ENCODE results near the gene CCNL2.

Gene CCNL2

GRCh38 chr1:1365875-1366698 is 33.0 kb downstream of the CCNL2 start:
- TF ChIP-seq FOXP2 (optimal IDR thresholded peaks at IDR 0.05; ENCODE audit: control extremely low read depth, extremely low read length, insufficient read depth) (no peak), POLR2AphosphoS5 (IDR thresholded peaks at IDR 0.05; ENCODE audit: borderline replicate concordance, low read depth, low read length) (no peak), EZH2 (IDR thresholded peaks at IDR 0.05) (no peak)
- no peak overlapping the region for H3K9ac ChIP-seq (ENCODE audit: insufficient read length)
- no peak overlapping the region for H3K27ac ChIP-seq
- no peak for DNase-seq (ENCODE audit: low read depth, low spot score)
- no peak overlapping the region for H3K4me3 ChIP-seq
- H3K36me3 ChIP-seq (ENCODE audit: insufficient read depth, low read length): no peaks in the 10 kb centered on the region
- 0 out of 2 replicates have a peak, but pooled peaks cover 3% of the 10 kb centered on the region for H3K9me3 ChIP-seq (ENCODE audit: low read depth, low read length)

GRCh38 chr1:1364266-1364665 is 34.9 kb downstream of the CCNL2 start:
- Histone ChIP-seq H3K36me3 (ENCODE audit: insufficient read depth, low read length) (no peaks in the 10 kb centered on the region), H3K9me3 (ENCODE audit: low read depth, low read length) (0 out of 2 replicates have a peak, but pooled peaks cover 3% of the 10 kb centered on the region), H3K27ac (no peak overlapping the region), H3K4me3 (no peak overlapping the region), H3K9ac (ENCODE audit: insufficient read length) (no peak overlapping the region)
- TF ChIP-seq FOXP2 (optimal IDR thresholded peaks at IDR 0.05; ENCODE audit: control extremely low read depth, extremely low read length, insufficient read depth): no peak
- no peak for TF ChIP-seq EZH2 (IDR thresholded peaks at IDR 0.05)
- TF ChIP-seq POLR2AphosphoS5 (IDR thresholded peaks at IDR 0.05; ENCODE audit: borderline replicate concordance, low read depth, low read length): no peak
- no peak for DNase-seq (ENCODE audit: low read depth, low spot score)

- no peak overlapping the region for H3K4me3 ChIP-seq
- TF ChIP-seq FOXP2 (optimal IDR thresholded peaks at IDR 0.05; ENCODE audit: control extremely low read depth, extremely low read length, insufficient read depth) (peak; percentile 28), EZH2 (IDR thresholded peaks at IDR 0.05) (no peak)
- H3K36me3 ChIP-seq (ENCODE audit: insufficient read depth, low read length): no peaks in the 10 kb centered on the region
- H3K9me3 ChIP-seq (ENCODE audit: low read depth, low read length): no peaks in the 10 kb centered on the region
- no peak for DNase-seq (ENCODE audit: low read depth, low spot score)
- peak overlapping the region; percentile 47 for H3K9ac ChIP-seq (ENCODE audit: insufficient read length)
- H3K27ac ChIP-seq: peak overlapping the region; percentile 68
These were observed 37.1 kb downstream of the CCNL2 start for GRCh38 chr1:1361982-1362423.

GRCh38 chr1:1361233-1361981 is 37.7 kb downstream of the CCNL2 start:
- TF ChIP-seq FOXP2 (optimal IDR thresholded peaks at IDR 0.05; ENCODE audit: control extremely low read depth, extremely low read length, insufficient read depth) (no peak), POLR2AphosphoS5 (IDR thresholded peaks at IDR 0.05; ENCODE audit: borderline replicate concordance, low read depth, low read length) (peak; percentile 36; the same call in 1 of the 2 replicates)
- H3K9me3 ChIP-seq (ENCODE audit: low read depth, low read length): no peaks in the 10 kb centered on the region
- no peak for DNase-seq (ENCODE audit: low read depth, low spot score)
- H3K36me3 ChIP-seq (ENCODE audit: insufficient read depth, low read length): no peaks in the 10 kb centered on the region
- H3K9ac ChIP-seq (ENCODE audit: insufficient read length): peak overlapping the region; percentile 47
- H3K27ac ChIP-seq: peak overlapping the region; percentile 68
- H3K4me3 ChIP-seq: 0 out of 2 replicates have a peak overlapping the region, but pooled peaks have one; percentile 24

GRCh38 chr1:1360506-1361169 is 38.5 kb downstream of the CCNL2 start:
- TF ChIP-seq POLR2AphosphoS5 (IDR thresholded peaks at IDR 0.05; ENCODE audit: borderline replicate concordance, low read depth, low read length) (no peak), FOXP2 (optimal IDR thresholded peaks at IDR 0.05; ENCODE audit: control extremely low read depth, extremely low read length, insufficient read depth) (no peak), EZH2 (IDR thresholded peaks at IDR 0.05) (no peak)
- Histone ChIP-seq H3K27ac (no peak overlapping the region), H3K4me3 (peak overlapping the region; percentile 21; the same call in 1 of the 2 replicates), H3K36me3 (ENCODE audit: insufficient read depth, low read length) (no peaks in the 10 kb centered on the region), H3K9me3 (ENCODE audit: low read depth, low read length) (no peaks in the 10 kb centered on the region), H3K9ac (ENCODE audit: insufficient read length) (no peak overlapping the region)
- DNase-seq (ENCODE audit: low read depth, low spot score): no peak

- Histone ChIP-seq H3K9ac (ENCODE audit: insufficient read length) (peak overlapping the region; percentile 51), H3K4me3 (no peak overlapping the region), H3K27ac (peak overlapping the region; percentile 86)
These were observed 39.3 kb downstream of the CCNL2 start for GRCh38 chr1:1359664-1360468.

GRCh38 chr1:1359308-1359663 is 39.8 kb downstream of the CCNL2 start:
- peak overlapping the region; percentile 51 for H3K9ac ChIP-seq (ENCODE audit: insufficient read length)
- H3K36me3 ChIP-seq (ENCODE audit: insufficient read depth, low read length): no peaks in the 10 kb centered on the region
- peak overlapping the region; percentile 86 for H3K27ac ChIP-seq
- TF ChIP-seq FOXP2 (optimal IDR thresholded peaks at IDR 0.05; ENCODE audit: control extremely low read depth, extremely low read length, insufficient read depth): no peak
- H3K4me3 ChIP-seq: no peak overlapping the region
- no peak for DNase-seq (ENCODE audit: low read depth, low spot score)
- no peaks in the 10 kb centered on the region for H3K9me3 ChIP-seq (ENCODE audit: low read depth, low read length)

More at GRCh38 chr1:1359664-1360468, 39.3 kb downstream of the CCNL2 start:
- no peak for DNase-seq (ENCODE audit: low read depth, low spot score)
- H3K9me3 ChIP-seq (ENCODE audit: low read depth, low read length): no peaks in the 10 kb centered on the region
- no peaks in the 10 kb centered on the region for H3K36me3 ChIP-seq (ENCODE audit: insufficient read depth, low read length)
- TF ChIP-seq POLR2AphosphoS5 (IDR thresholded peaks at IDR 0.05; ENCODE audit: borderline replicate concordance, low read depth, low read length): no peak
- no peak for TF ChIP-seq EZH2 (IDR thresholded peaks at IDR 0.05)
- TF ChIP-seq FOXP2 (optimal IDR thresholded peaks at IDR 0.05; ENCODE audit: control extremely low read depth, extremely low read length, insufficient read depth): no peak
